Jurkat, Clone E6-1 (cell line): ENCODE measurements around the gene OVCA2. TPM values are rescaled to one million over a fixed set of nuclear protein-coding genes. Genes with fewer than 3 reads are reported as not detected.
A peak's percentile ranks its signal among the peaks of the same experiment; 100 is the strongest.

Experiments
- DNase-seq: peaks from one replicate; pipeline ENCODE4 v3.0.0-alpha.2; 2011; ENCODE audit warnings: low read depth, low spot score
- H3K4me3 ChIP-seq: 2 replicates; pipeline ENCODE4 v1.5.1; 2011; ENCODE audit warnings: mild to moderate bottlenecking, low read length, control low read depth, moderate library complexity
- polyA plus RNA-seq: library from polyadenylated mRNA; unstranded; fragments of >200 nt; gene quantifications from one replicate; pipeline ENCODE4 v1.2.1, GENCODE V29; 2012; ENCODE audit warnings: missing spikeins; ENCODE audit not compliant: insufficient read length, insufficient read depth

OVCA2 gene
- 20.8 TPM for polyA plus RNA-seq

GRCh38 chr17:2041561-2042389 lies at the start of gene OVCA2:
Gene OVCA2 (plus strand): TSS chr17:2042022. CDS start chr17:2042048, 26 bp downstream.
- H3K4me3 ChIP-seq, result peak within 1 kb of the TSS; percentile 98
- DNase-seq, result peak; percentile 93

DNA sequence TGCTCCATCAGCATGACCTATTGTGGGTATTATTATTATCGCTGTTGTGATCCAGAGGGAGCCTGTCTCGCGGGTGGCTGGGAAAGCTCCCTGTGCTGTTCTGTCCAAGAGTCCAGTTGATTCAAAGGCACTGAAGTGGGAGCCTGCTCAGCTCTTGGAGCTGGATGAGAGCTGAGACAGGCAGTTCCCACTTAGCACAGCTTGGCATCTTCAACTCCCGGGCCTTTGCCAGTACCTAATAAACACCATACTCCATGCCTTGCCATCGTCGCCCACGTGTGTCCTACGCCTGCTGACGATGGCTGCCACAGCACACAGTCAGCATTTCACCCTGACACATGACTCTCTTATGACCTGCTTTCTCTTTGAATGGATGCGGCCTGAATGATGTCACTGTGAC lies 49.3 kb upstream of the OVCA2 start:
- no peak for DNase-seq
- H3K4me3 ChIP-seq, result no peak overlapping the region

- DNase-seq, result no peak
- no peak overlapping the region for H3K4me3 ChIP-seq
Observed at GRCh38 chr17:1994707-1995106, 47.1 kb upstream of the OVCA2 start.

DNA sequence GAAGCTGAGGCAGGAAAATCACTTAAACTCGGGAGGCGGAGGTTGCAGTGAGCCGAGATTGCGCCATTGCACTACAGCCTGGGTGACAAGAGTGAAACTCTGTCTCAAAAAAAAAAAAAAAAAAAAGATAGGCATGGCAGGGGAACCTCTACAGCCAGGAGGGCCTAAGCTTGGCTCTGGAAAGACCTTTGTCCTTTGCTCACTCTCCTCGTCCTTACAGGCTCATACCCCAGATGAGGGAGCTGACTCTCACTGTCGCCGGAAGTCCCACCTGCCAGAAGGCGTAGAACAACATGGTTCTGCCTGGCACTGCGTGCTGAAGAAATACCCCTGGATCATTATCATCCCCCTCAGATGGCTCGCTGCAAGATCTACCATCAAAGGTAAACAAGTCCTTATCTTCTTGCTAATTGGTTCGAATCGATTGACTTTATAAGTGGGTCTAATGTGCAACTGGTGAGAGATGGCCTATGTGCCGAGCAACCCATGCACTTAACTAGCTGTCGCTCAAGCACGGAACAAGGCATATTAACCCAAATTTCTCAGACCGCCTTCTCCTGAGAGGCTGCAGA lies 46.4 kb upstream of the OVCA2 start:
- DNase-seq, result no peak
- H3K4me3 ChIP-seq, result no peak overlapping the region

GRCh38 chr17:1995907-1996799 lies 45.7 kb upstream of the OVCA2 start:
- no peak overlapping the region for H3K4me3 ChIP-seq
- DNase-seq, result no peak

DNA sequence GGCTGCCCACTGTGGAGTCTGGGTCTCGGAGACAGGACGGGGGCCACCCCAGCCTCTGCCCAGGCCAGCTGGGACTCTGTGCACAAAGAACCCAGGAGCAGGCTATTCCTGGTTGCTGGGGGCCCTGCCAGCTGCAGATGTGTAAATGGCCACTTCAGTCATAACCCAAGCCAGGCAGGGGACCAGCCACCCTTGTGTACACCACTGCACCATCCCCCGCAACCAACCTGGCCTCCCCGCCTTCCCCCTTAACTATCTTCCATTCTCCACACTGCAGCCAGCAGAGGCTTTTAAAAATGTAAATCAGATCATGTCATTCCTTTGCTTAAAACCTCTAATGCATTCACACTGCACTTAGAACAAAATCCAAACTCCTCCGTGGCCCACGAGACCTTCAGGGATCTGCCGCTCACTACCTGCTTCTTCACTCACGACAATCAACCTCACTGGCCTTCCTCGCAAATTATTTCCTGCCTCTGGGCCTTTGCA lies 45.0 kb upstream of the OVCA2 start:
- no peak for DNase-seq
- no peak overlapping the region for H3K4me3 ChIP-seq

DNA sequence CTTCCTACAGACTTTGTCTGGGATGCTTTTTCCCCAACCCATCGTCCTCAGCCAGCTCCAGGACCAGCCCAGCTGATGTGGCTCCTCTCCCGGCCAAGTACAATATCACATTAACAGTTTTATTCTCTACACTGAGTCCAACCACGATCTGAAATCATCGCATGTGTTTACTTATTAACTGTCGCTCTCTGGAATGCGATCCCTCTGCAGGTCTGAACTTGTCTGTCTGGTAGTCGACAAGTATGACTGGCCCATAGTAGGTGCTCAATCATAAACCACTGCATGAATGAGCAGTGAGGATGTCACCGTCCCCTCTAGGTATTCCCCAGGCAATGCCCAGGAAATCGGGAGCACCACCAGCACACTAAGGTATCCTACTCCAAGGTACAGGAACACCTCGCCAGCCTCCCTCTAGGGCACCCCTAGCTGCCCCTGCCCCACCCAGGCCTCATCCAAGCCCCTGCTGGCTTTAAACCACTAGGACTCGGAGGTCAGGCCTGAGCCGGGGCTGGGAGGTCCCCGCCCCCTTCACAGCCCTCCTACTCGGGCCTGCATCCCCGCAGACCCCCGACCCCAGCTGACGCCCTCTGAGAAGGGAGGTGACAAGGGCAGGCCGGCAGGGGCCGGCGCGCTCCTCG lies 44.4 kb upstream of the OVCA2 start:
- no peak overlapping the region for H3K4me3 ChIP-seq
- DNase-seq, result no peak

DNA sequence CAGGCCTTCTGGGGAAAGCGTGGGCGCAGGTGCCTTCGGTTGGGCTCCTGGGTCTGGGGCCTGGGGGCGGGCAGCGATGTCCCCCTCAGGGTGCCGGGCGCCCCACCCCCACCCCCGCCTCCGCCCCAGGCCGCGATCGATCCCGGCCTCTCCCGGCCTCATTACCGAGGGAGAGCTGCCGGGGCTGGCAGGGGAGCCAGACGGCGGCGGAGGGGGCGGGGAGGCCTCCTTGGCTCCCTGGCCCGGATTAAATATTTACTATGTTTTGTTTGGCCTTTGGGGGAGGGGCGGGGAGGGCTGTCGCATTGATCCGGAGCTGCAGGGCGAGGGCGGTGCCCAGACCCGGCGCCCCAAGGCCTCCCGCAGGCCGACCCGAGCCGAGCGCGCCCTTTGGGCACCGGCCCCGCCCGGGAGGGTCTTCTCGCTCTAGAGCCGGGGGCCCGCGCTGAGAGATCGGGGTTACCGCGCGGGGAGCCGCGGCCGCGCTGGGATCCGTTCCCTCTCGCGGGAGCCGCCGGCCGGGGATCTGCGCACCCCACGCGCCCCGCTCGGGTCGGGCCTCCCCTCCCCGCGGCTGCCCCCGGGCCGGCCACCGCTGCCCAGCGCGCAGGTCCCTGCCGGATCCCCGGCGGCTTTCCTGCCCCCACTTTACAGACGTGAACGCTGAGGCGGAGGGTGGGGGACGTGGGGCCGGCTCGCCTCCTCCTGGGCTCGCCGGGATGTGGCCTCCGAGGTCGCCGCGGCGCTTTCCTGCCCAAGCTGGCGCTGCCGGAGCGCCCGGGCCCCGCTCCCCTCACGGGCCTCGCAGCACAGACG lies 43.7 kb upstream of the OVCA2 start:
- no peak overlapping the region for H3K4me3 ChIP-seq
- no peak for DNase-seq

GRCh38 chr17:1999557-2000251 lies 42.1 kb upstream of the OVCA2 start:
- no peak overlapping the region for H3K4me3 ChIP-seq
- no peak for DNase-seq

DNA sequence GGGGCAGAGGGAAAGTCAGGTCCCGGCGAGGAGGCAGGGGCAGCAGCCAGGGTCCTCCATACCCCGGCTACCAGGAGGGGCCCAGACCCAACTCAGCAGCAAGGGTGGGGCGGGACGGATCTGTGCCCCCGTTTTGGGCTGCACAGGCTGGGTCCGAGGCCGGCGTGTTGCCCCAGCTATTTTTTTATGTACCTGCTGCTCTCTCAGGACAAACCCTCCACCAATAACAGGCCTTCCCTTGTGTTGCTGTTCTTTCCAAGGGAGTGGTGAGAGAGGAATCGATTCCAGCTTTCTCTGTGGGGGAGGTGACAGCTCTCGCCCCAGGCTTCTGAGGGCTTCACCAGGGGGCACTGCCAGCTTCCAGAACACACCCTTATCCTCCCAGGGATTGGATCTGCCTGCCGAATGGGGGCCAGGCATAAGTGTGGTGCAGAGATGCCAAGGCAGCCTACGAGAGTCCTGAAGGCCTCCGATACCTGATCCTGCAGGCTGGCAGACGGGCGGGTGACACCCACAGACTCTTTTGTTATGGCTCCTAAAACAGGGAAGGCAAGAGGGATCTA lies 39.0 kb upstream of the OVCA2 start:
- no peak overlapping the region for H3K4me3 ChIP-seq
- no peak for DNase-seq

DNA sequence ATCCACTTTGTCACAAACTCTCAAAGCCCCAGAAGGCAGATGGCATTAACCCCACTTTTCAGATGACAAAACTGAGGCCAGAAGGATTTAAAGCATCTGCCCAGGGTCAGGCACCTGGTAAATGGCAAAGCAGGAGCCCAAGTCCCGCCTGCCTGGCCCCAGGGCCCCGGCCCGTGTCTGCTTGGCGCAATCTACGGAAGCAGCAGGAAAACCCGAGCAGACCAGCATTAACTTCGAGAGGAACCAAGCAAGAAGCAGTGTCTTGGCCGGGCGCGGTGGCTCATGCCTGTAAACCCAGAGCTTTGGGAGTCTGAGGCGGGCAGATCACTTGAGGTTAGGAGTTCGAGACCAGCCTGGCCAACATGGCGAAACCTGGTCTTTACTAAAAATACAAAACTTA lies 38.3 kb upstream of the OVCA2 start:
- no peak overlapping the region for H3K4me3 ChIP-seq
- no peak for DNase-seq

DNA sequence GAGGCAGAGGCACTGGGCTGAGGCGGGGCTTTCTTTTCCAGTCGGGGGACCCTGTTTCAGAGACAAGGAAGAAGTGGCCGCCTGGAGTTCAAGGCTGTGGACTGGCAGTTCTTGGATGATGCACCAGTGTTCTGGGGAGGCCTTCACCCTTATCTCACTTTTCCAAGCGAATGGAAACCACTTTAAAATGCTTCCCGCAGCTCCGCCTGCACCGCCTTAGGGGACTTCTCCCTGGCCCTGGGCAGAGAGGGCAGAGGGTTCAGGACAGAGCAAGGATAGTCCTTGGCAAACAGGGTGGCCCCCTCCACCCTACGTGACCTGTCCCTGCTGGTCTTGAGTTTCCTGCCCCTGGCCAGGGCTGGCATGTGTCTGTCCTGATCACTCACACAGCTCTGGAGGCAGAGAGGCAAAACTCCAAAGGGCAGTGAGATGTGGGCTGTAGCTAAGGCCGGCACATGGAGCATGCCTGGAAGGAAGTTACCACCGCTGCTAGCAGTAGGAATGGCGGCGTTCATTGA lies 37.3 kb upstream of the OVCA2 start:
- no peak overlapping the region for H3K4me3 ChIP-seq
- DNase-seq, result no peak

DNA sequence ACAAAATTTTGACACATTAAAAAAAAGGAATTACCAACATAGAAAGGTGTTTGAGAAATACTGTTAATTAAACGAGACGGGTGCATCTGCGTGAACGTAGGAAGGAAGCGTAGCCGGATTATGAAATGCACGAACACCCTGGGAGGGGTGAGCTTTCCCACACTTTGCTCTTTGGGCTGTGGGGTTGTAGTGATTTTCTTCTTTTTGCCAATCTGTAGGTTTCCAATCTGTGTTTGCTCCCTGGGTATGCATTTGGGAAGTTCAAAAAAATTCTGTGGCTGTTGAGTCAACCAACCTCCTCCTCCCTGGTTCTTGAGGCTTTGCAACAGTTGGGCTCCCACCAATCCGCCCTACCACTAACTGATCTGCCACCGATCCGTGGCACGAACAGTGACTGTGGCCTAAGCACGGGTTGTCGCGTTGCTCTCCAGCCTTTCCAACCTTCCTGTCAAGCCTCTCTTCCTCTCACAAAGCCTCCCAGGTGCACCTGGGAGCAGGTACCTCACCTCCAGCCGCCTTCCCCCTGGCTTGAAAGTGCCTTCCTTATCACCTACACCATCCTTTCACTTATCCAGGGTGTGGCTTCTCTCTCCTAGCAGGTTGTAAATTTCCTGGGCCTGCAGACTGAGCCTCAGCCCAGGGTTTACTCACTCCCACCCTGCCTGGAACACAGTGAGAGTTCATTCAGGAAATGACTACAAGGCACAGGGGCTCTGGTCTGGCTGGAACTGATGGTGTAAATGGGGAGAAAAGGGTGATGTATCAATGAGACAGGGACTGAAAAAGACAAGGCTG lies 33.3 kb upstream of the OVCA2 start:
- H3K4me3 ChIP-seq, result no peak overlapping the region
- DNase-seq, result no peak

GRCh38 chr17:2009737-2010136 lies 32.1 kb upstream of the OVCA2 start:
- DNase-seq, result no peak
- no peak overlapping the region for H3K4me3 ChIP-seq

DNA sequence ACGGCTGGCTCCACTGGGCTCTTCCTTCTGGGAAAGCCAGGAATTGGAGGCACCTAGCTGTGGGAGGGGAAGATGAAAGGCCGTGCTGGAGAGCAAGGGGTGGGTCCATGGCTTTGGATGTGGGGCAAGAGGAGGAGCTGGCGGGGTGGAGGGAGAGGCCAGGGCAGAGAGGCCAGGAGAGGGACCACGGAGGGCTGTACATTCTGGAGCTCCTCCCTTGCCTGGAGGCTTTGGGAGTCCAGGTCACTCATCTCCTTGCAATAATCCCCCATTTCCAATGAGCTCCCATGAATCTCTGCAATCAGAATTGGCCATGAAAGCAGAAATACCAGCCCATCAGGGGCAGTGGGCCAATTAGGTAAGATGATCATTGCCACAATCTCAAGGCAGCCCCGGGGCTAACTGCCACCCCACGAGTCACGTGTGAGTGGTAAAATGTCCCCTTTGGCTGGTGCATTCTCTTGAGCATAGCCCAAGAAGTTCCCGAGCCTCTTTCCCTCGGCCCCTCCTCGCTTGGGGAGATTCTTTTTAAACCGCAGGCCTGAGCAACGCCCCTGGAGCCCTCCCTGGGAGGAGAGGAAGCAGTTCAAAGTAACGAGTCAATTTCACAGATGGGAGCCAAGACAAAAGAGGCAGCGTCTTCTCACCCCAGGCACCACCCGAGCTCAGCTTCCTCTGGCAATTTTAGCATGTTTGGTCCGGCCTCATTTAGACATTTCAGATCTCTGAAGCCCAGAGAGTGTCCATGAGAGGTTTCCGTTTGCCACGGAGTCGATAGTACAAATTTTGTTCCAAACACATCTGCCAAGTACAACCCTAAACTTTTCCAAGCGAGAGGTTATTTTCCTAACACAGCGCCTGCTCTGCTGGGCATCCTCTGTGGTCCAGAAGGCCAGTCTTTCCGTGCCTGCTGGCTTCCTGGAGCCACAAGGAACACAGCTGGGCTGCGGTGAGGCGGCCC lies 30.1 kb upstream of the OVCA2 start:
- peak; percentile 47 for DNase-seq
- H3K4me3 ChIP-seq, result peak overlapping the region; percentile 23

DNA sequence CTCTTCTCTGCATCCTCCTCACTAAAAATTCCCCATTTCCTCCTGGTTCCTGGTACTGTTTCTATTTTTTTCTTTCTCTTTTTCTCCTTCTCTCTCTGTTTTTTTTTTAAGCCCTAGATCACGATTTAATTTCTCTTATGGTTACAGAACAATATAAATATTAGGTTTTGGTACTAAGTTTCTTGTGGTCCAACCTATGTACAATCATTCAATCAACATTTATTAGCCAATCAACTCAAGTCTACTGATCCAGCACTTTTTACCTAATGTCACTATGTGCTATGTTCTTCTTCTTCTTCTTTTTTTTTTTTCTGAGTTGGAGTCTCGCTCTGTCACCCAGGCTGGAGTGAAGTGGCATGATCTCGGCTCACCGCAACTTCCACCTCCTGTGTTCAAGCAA lies 29.3 kb upstream of the OVCA2 start:
- no peak overlapping the region for H3K4me3 ChIP-seq
- no peak for DNase-seq
